H1 (cell line): ENCODE data around the gene SSH2. TPM values are rescaled to one million over a fixed set of nuclear protein-coding genes. Genes with fewer than 3 reads are reported as not detected.

Experiments used
- CTCF ChIA-PET: fragments of 300-600 bp; sonication (Branson Sonifier 250); formaldehyde crosslinking; loops from one replicate; lab custom pipeline; 2021; ENCODE audit not compliant: partially characterized antibody; lab: Charles Lee
- POLR2A ChIA-PET: fragments of 300-600 bp; sonication (Branson Sonifier 250); formaldehyde crosslinking; loops from one replicate; lab custom pipeline; 2021; ENCODE audit warnings: inconsistent platforms; ENCODE audit not compliant: partially characterized antibody; lab: Charles Lee
- DNase-seq, 2 experiments: peaks; one replicate each; pipeline versions ENCODE4 v3.0.0 to v3.0.0-alpha.2; 2010 to 2022; ENCODE audit warnings: low spot score in 2 of 2, low read depth in 1 of 2, mixed read lengths in 1 of 2
- FAIRE-seq: peaks from 2 replicates; lab custom pipeline; 2011; peaks lifted over from hg19 to GRCh38; lab: Jason Lieb, UNC
- H2AFZ ChIP-seq: 2 replicates; pipeline ENCODE4 v1.8.1; 2012; ENCODE audit warnings: low read length, inconsistent platforms
- H2AK5ac ChIP-seq: 2 replicates; pipeline ENCODE4 v1.6.1; 2013; ENCODE audit warnings: low read depth, low read length
- H2BK120ac ChIP-seq: replicated peaks from 2 replicates; pipeline ENCODE3; 2013; ENCODE audit warnings: low read depth, low read length, inconsistent platforms
- H2BK12ac ChIP-seq: 2 replicates; pipeline ENCODE4 v1.6.1; 2013; ENCODE audit warnings: low read depth, low read length
- H2BK15ac ChIP-seq: 2 replicates; pipeline ENCODE4 v1.6.1; 2013; ENCODE audit warnings: low read length
- H2BK20ac ChIP-seq: 2 replicates; pipeline ENCODE4 v1.6.1; 2013; ENCODE audit warnings: low read length
- H2BK5ac ChIP-seq: 2 replicates; pipeline ENCODE4 v1.6.1; 2013; ENCODE audit warnings: low read depth, low read length
- H3K14ac ChIP-seq: 2 replicates; pipeline ENCODE4 v1.6.1; 2013; ENCODE audit warnings: inconsistent platforms; ENCODE audit not compliant: insufficient read length
- H3K18ac ChIP-seq: 2 replicates; pipeline ENCODE4 v1.6.1; 2013; ENCODE audit warnings: low read length; ENCODE audit errors: extremely low read depth
- H3K23ac ChIP-seq: 2 replicates; pipeline ENCODE4 v1.6.1; 2013; ENCODE audit warnings: inconsistent platforms; ENCODE audit not compliant: insufficient read length
- H3K23me2 ChIP-seq: 2 replicates; pipeline ENCODE4 v1.6.1; 2013; ENCODE audit warnings: low read depth, low read length
- H3K27ac ChIP-seq: 2 replicates; pipeline ENCODE4 v1.6.1; 2011; ENCODE audit warnings: low read depth, low read length, inconsistent platforms
- H3K27me3 ChIP-seq, 4 experiments: replicated peaks in 1 of 4; 1 replicate in 1 of 4; 2 replicates in 3 of 4; pipeline versions ENCODE4 v1.6.1 to v1.8.1; 2011 to 2013; ENCODE audit warnings: low read length in 3 of 4, mild to moderate bottlenecking in 3 of 4, inconsistent platforms in 2 of 4, mixed read lengths in 2 of 4, moderate library complexity in 1 of 4; ENCODE audit not compliant: control insufficient read depth in 3 of 4, insufficient read depth in 3 of 4; ENCODE audit errors: extremely low read depth in 1 of 4
- H3K36me3 ChIP-seq, 4 experiments: 2 replicates each; pipeline versions ENCODE4 v1.6.1 to v1.8.1; 2011 to 2013; ENCODE audit warnings: mild to moderate bottlenecking in 4 of 4, low read length in 3 of 4, moderate library complexity in 2 of 4, control low read depth in 1 of 4, inconsistent platforms in 1 of 4; ENCODE audit not compliant: insufficient read depth in 4 of 4, control insufficient read depth in 2 of 4
- H3K4ac ChIP-seq: replicated peaks from 2 replicates; pipeline ENCODE3; 2013; ENCODE audit warnings: low read length, low read depth, mixed read lengths, inconsistent platforms; ENCODE audit not compliant: insufficient read length
- H3K4me1 ChIP-seq, 4 experiments: replicated peaks in 1 of 4; 1 replicate in 1 of 4; 2 replicates in 3 of 4; pipeline versions ENCODE4 v1.6.1 to v1.8.1; 2011 to 2013; ENCODE audit warnings: low read length in 3 of 4, inconsistent platforms in 2 of 4, mixed read lengths in 1 of 4; ENCODE audit not compliant: insufficient read depth in 4 of 4, control insufficient read depth in 3 of 4
- H3K4me2 ChIP-seq, 2 experiments: 2 replicates each; pipeline versions ENCODE4 v1.6.1 to v1.8.1; 2011 to 2013; ENCODE audit warnings: low read depth in 2 of 2, low read length in 2 of 2, control low read depth in 1 of 2, inconsistent platforms in 1 of 2, mild to moderate bottlenecking in 1 of 2; ENCODE audit not compliant: insufficient read depth in 1 of 2
- H3K4me3 ChIP-seq, 4 experiments: fragments of 200-600, 300-600 bp in 1 of 4; sonication (generic), shearing (Covaris generic), sonication (Bioruptor Twin) in 1 of 4; 2 replicates each; pipeline versions ENCODE4 v1.5.1 to v1.8.1; 2011 to 2016; ENCODE audit warnings: low read length in 4 of 4, low read depth in 3 of 4, control low read depth in 2 of 4, inconsistent platforms in 2 of 4, mild to moderate bottlenecking in 2 of 4, mixed read lengths in 1 of 4, moderate library complexity in 1 of 4; ENCODE audit not compliant: insufficient read depth in 2 of 4; ENCODE audit errors: extremely low read depth in 1 of 4
- H3K56ac ChIP-seq: replicated peaks from 2 replicates; pipeline ENCODE3; 2013; ENCODE audit warnings: low read depth, mild to moderate bottlenecking, mixed read lengths, low read length, inconsistent platforms; ENCODE audit not compliant: insufficient read length
- H3K79me1 ChIP-seq: 2 replicates; pipeline ENCODE4 v1.6.1; 2013; ENCODE audit warnings: low read depth, low read length, control low read depth
- H3K79me2 ChIP-seq, 2 experiments: 2 replicates each; pipeline versions ENCODE4 v1.6.1 to v1.8.1; 2012 to 2013; ENCODE audit warnings: low read length in 2 of 2, mild to moderate bottlenecking in 2 of 2, inconsistent platforms in 1 of 2; ENCODE audit not compliant: insufficient read depth in 2 of 2, control insufficient read depth in 1 of 2
- H3K9ac ChIP-seq, 4 experiments: replicated peaks in 1 of 4; 1 replicate in 1 of 4; 2 replicates in 3 of 4; pipeline versions ENCODE4 v1.6.1 to v1.8.1; 2011 to 2013; ENCODE audit warnings: low read depth in 3 of 4, low read length in 3 of 4, control low read depth in 2 of 4, mild to moderate bottlenecking in 2 of 4, moderate library complexity in 2 of 4, inconsistent platforms in 1 of 4; ENCODE audit errors: extremely low read depth in 1 of 4
- H3K9me3 ChIP-seq, 2 experiments: 2 replicates each; pipeline versions ENCODE4 v1.6.1 to v1.8.1; 2012 to 2013; ENCODE audit warnings: mild to moderate bottlenecking in 2 of 2, moderate library complexity in 2 of 2, control low read depth in 1 of 2, inconsistent platforms in 1 of 2, low read depth in 1 of 2, low read length in 1 of 2, mixed read lengths in 1 of 2; ENCODE audit not compliant: insufficient read depth in 2 of 2
- H4K20me1 ChIP-seq, 2 experiments: replicated peaks in 1 of 2; 2 replicates each; pipeline versions ENCODE3 to v1.8.1; 2011 to 2013; ENCODE audit warnings: inconsistent platforms in 2 of 2, low read length in 2 of 2, mild to moderate bottlenecking in 1 of 2; ENCODE audit not compliant: insufficient read depth in 2 of 2, control insufficient read depth in 1 of 2
- H4K5ac ChIP-seq: 2 replicates; pipeline ENCODE4 v1.6.1; 2013; ENCODE audit warnings: low read length, low read depth, mixed read lengths, inconsistent platforms; ENCODE audit not compliant: insufficient read length
- H4K8ac ChIP-seq: 2 replicates; pipeline ENCODE4 v1.8.0; 2013; ENCODE audit warnings: mild to moderate bottlenecking, moderate library complexity, low read length, inconsistent platforms; ENCODE audit not compliant: insufficient read depth; ENCODE audit errors: extremely low read depth
- H4K91ac ChIP-seq: replicated peaks from 2 replicates; pipeline ENCODE3; 2013; ENCODE audit warnings: low read length, mixed read lengths, inconsistent platforms; ENCODE audit not compliant: insufficient read length
- JUN ChIP-seq: IDR thresholded peaks from 2 replicates; pipeline ENCODE4 v1.6.1; 2011; ENCODE audit warnings: low read depth, mild to moderate bottlenecking, improper control_type of control experiment, low read length
- RAD21 ChIP-seq, 2 experiments: IDR thresholded peaks in 1 of 2; conservative IDR thresholded peaks in 1 of 2; 2 replicates each; pipeline ENCODE4 v1.6.1; 2011; ENCODE audit warnings: low read depth in 2 of 2, low read length in 2 of 2, improper control_type of control experiment in 1 of 2, inconsistent platforms in 1 of 2, mild to moderate bottlenecking in 1 of 2, moderate library complexity in 1 of 2
- TAF7 ChIP-seq: optimal IDR thresholded peaks from 2 replicates; pipeline ENCODE3; 2011; ENCODE audit warnings: low read depth, mild to moderate bottlenecking, inconsistent platforms, low read length, moderate library complexity, borderline replicate concordance
- WGBS, 2 experiments: shearing (Covaris generic) in 1 of 2; methylation state at CpG; one replicate each; pipeline versions ENCODE4 v1.1.6 to v1.1.7; 2013 to 2015; ENCODE audit warnings: low lambda C conversion rate in 2 of 2, mixed read lengths in 2 of 2, inconsistent platforms in 1 of 2, low coverage in 1 of 2, missing lambda C conversion rate in 1 of 2; ENCODE audit not compliant: insufficient replicate concordance in 2 of 2, insufficient coverage in 1 of 2, insufficient read length in 1 of 2; ENCODE audit errors: extremely low coverage in 1 of 2, missing lambda C conversion rate in 1 of 2; 5-methylcytosine and 5-hydroxymethylcytosine counted together
- polyA plus RNA-seq, 7 experiments: library from polyadenylated mRNA; depleted of rRNA in 3 of 7; stranded (reverse) in 5 of 7; unstranded in 2 of 7; fragments of >200 nt in 5 of 7; fragments of 200-250 nt in 2 of 7; gene quantifications; 1 replicate in 5 of 7; 2 replicates in 1 of 7; 4 replicates in 1 of 7; pipeline versions ENCODE4 v1.2.1 to v1.2.3, GENCODE V29; 2011 to 2013; ENCODE audit warnings: missing spikeins in 2 of 7, mixed read lengths in 2 of 7
- total RNA-seq: library from RNA; stranded (reverse); fragmentation: NEBNext Ultra II Directional; extraction: Animal tissue kit (Norgen Biotek cat#: 25700); gene quantifications from 2 replicates; pipeline ENCODE4 v1.2.1, GENCODE V29; 2021
- TF ChIP-seq, protein P1 (sequence below), 3 experiments: IDR thresholded peaks; 1 replicate in 2 of 3; 2 replicates in 1 of 3; pipeline versions ENCODE4 v1.5.1 to v1.6.1; 2011; ENCODE audit warnings: low read length in 3 of 3, mild to moderate bottlenecking in 3 of 3, inconsistent platforms in 2 of 3, low read depth in 1 of 3, moderate library complexity in 1 of 3; ENCODE audit not compliant: insufficient read depth in 1 of 3; ENCODE audit errors: control extremely low read depth in 1 of 3

Gene SSH2
- total and polyA plus RNA-seq, 2 of the 8 experiments (the other 6 are each of a cell fraction or from before 2014, with no cell fraction given): 5.2 to 15.9 TPM

DNA sequence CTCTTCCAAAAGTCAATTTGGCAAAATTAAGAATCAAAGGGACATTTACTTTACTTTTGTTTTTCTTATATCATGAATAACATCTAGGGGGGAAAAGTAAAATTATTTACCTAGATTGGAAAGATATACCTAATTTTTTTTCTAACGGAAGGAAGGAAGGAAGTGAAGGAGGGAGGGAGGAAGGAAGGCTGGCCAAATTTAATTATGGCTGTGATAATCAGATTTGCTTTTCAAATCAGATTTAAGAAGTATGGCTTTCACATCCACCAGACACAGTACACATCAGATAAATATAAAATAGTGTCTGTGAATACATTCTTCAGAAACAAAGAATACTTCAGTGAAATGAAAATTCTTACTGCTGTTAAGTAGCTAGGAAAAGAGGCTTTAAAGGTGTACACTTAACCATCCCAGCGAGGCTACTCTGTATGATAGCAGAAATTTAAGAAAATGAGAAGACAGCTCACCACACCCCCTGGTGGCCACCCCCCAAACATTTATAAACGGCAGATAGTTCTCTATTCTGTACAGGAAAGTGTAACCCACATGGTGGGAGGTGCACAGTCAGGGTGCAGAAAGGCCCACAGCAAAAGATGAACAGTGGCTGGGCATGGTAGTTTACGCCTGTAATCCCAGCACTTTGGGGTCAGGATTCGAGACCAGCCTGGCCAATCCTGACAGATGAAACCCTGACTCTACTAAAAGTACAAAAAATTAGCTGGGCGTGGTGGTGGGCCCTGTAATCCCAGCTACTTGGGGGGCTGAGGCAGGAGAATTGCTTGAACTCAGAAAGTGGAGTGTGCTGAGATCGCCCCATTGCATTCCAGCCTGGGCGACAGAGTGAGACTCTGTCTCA lies 150.8 kb downstream of the SSH2 start:
- Histone ChIP-seq H2AK5ac (no peak overlapping the region), H3K4ac (no peak overlapping the region), H3K27ac (no peak overlapping the region), H3K36me3 (no peaks in the 10 kb centered on the region), H3K79me1 (no peaks in the 10 kb centered on the region), H3K4me1 (no peaks in the 10 kb centered on the region), H3K79me2 (no peaks in the 10 kb centered on the region), H2BK120ac (no peak overlapping the region), H3K9me3 (no peaks in the 10 kb centered on the region), H3K56ac (no peak overlapping the region), H4K20me1 (no peaks in the 10 kb centered on the region), H3K9ac (no peak overlapping the region), H3K4me2 (no peak overlapping the region), H3K23me2 (no peaks in the 10 kb centered on the region), H3K27me3 (no peaks in the 10 kb centered on the region), H4K5ac (no peak overlapping the region), H4K8ac (no peak overlapping the region), H2AFZ (no peak overlapping the region), H2BK15ac (no peak overlapping the region), H3K14ac (no peak overlapping the region), H3K18ac (no peak overlapping the region), H2BK5ac (no peak overlapping the region), H2BK20ac (no peak overlapping the region), H4K91ac (no peak overlapping the region), H2BK12ac (no peak overlapping the region), H3K4me3 (no peak overlapping the region), H3K23ac (no peak overlapping the region)
- DNase-seq: peak in 1 of 2 experiments; percentile 78
- ChIA-PET CTCF (interaction anchor here (0.6 to 9.1 kb wide), 46 partner anchors 8 to 332 kb away, joined by 3 to 97 read pairs (median 4); partner anchors contain the start of gene CORO6), POLR2A (no interaction called here)
- WGBS, 2 experiments: 67% methylated on average over 6 of the region's 8 CpGs; no CpG with 5 or more reads in 1 of the 2 experiments
- no peak for FAIRE-seq
- TF ChIP-seq JUN: no peak
- no peak for TF ChIP-seq TAF7
- TF ChIP-seq RAD21 (IDR thresholded peaks at IDR 0.05 in 1 of 2, conservative IDR thresholded peaks at IDR 0.05 in 1 of 2; ENCODE audit: low read depth in 2 of 2, low read length in 2 of 2): peak; percentile 65 to 79
- TF ChIP-seq, protein P1, sequence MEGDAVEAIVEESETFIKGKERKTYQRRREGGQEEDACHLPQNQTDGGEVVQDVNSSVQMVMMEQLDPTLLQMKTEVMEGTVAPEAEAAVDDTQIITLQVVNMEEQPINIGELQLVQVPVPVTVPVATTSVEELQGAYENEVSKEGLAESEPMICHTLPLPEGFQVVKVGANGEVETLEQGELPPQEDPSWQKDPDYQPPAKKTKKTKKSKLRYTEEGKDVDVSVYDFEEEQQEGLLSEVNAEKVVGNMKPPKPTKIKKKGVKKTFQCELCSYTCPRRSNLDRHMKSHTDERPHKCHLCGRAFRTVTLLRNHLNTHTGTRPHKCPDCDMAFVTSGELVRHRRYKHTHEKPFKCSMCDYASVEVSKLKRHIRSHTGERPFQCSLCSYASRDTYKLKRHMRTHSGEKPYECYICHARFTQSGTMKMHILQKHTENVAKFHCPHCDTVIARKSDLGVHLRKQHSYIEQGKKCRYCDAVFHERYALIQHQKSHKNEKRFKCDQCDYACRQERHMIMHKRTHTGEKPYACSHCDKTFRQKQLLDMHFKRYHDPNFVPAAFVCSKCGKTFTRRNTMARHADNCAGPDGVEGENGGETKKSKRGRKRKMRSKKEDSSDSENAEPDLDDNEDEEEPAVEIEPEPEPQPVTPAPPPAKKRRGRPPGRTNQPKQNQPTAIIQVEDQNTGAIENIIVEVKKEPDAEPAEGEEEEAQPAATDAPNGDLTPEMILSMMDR (IDR thresholded peaks at IDR 0.05; ENCODE audit: control extremely low read depth in 1 of 3, insufficient read depth in 1 of 3, low read depth in 1 of 3, low read length in 3 of 3): peak; percentile 9 to 70 (median 58)
